ENCODE results near the gene CDKN1A. TPM values are rescaled to one million over a fixed set of nuclear protein-coding genes. Genes with fewer than 3 reads are reported as not detected.

CDKN1A gene
- polyA plus RNA-seq, 3 donors, result 117 to 1,223 (median 144) TPM

GRCh38 chr6:36638579-36638978, 39.9 kb upstream of the CDKN1A start:
- Histone ChIP-seq H3K9ac (ENCODE audit: insufficient read depth, low read length, poor library complexity, severe bottlenecking) (no peak overlapping the region), H4K20me1 (ENCODE audit: insufficient read depth, low read length) (no peaks in the 10 kb centered on the region), H3K4me1 (ENCODE audit: control insufficient read depth in 1 of 2, insufficient read depth in 2 of 2, low read length in 2 of 2) (peaks cover 5% of the 10 kb centered on the region in 2 donors), H3K4me2 (replicated peaks; ENCODE audit: extremely low read depth, low read length, poor library complexity, severe bottlenecking) (no peak overlapping the region), H3K27me3 (ENCODE audit: control insufficient read depth in 2 of 2, insufficient read depth in 2 of 2, low read length in 2 of 2) (no peaks in the 10 kb centered on the region), H3K27ac (ENCODE audit: low read depth in 1 of 2, low read length in 2 of 2) (no peak overlapping the region), H3K4me3 (replicated peaks in 1 of 3; ENCODE audit: low read depth in 2 of 3, low read length in 3 of 3) (no peak overlapping the region), H2AFZ (ENCODE audit: insufficient read depth, low read depth, low read length, poor library complexity, severe bottlenecking) (no peak overlapping the region), H3K36me3 (replicated peaks in 1 of 2; ENCODE audit: control insufficient read depth in 1 of 2, insufficient read depth in 2 of 2, low read length in 2 of 2) (no peaks in the 10 kb centered on the region), H3K9me3 (replicated peaks in 1 of 2; ENCODE audit: control insufficient read depth in 1 of 2, insufficient read depth in 1 of 2, low read length in 2 of 2) (no peaks in the 10 kb centered on the region), H3K79me2 (ENCODE audit: insufficient read depth, low read length) (no peaks in the 10 kb centered on the region)
- no peak for TF ChIP-seq CTCF (IDR thresholded peaks at IDR 0.05)
- no peak overlapping the region for H3K27ac Mint-ChIP-seq
- intact Hi-C loops (cut with micrococcal nuclease), result no loop called here
- no peaks in the 10 kb centered on the region for H3K36me3 Mint-ChIP-seq
- peaks cover 7% of the 10 kb centered on the region for H3K4me1 Mint-ChIP-seq
- H3K4me3 Mint-ChIP-seq, result no peak overlapping the region
- no CpG with 5 or more reads among the region's 3 CpGs for WGBS (ENCODE audit: insufficient coverage)
- H3K9me3 Mint-ChIP-seq, result no peaks in the 10 kb centered on the region
- DNase-seq, result no peak
- H3K27me3 Mint-ChIP-seq (ENCODE audit: low read depth in 3 of 3), result peaks cover 0 to 3% (median 2%) of the 10 kb centered on the region in 3 donors

- no peak for TF ChIP-seq CTCF (IDR thresholded peaks at IDR 0.05)
- Histone ChIP-seq H3K4me2 (replicated peaks; ENCODE audit: extremely low read depth, low read length, poor library complexity, severe bottlenecking) (no peak overlapping the region), H3K9me3 (replicated peaks in 1 of 2; ENCODE audit: control insufficient read depth in 1 of 2, insufficient read depth in 1 of 2, low read length in 2 of 2) (no peaks in the 10 kb centered on the region), H3K36me3 (replicated peaks in 1 of 2; ENCODE audit: control insufficient read depth in 1 of 2, insufficient read depth in 2 of 2, low read length in 2 of 2) (no peaks in the 10 kb centered on the region), H2AFZ (ENCODE audit: insufficient read depth, low read depth, low read length, poor library complexity, severe bottlenecking) (no peak overlapping the region), H3K79me2 (ENCODE audit: insufficient read depth, low read length) (no peaks in the 10 kb centered on the region), H3K9ac (ENCODE audit: insufficient read depth, low read length, poor library complexity, severe bottlenecking) (no peak overlapping the region), H3K4me3 (replicated peaks in 1 of 3; ENCODE audit: low read depth in 2 of 3, low read length in 3 of 3) (no peak overlapping the region), H3K27ac (ENCODE audit: low read depth in 1 of 2, low read length in 2 of 2) (no peak overlapping the region), H4K20me1 (ENCODE audit: insufficient read depth, low read length) (no peaks in the 10 kb centered on the region), H3K27me3 (ENCODE audit: control insufficient read depth in 2 of 2, insufficient read depth in 2 of 2, low read length in 2 of 2) (no peaks in the 10 kb centered on the region), H3K4me1 (ENCODE audit: control insufficient read depth in 1 of 2, insufficient read depth in 2 of 2, low read length in 2 of 2) (peaks cover 12% of the 10 kb centered on the region in 2 donors)
- Mint-ChIP-seq H3K4me1 (peaks cover 14% of the 10 kb centered on the region), H3K9me3 (no peaks in the 10 kb centered on the region), H3K4me3 (no peak overlapping the region), H3K27me3 (ENCODE audit: low read depth in 3 of 3) (peaks cover 0 to 3% (median 2%) of the 10 kb centered on the region in 3 donors), H3K27ac (peak overlapping the region in 3 of 7 donors; percentile 30 to 61 (median 53)), H3K36me3 (no peaks in the 10 kb centered on the region)
- DNase-seq, result peak in 1 of 3 donors; percentile 14
- intact Hi-C loops (cut with micrococcal nuclease), result no loop called here
- WGBS (ENCODE audit: insufficient coverage), result 98% methylated on average over 6 of the region's 11 CpGs
Measured at GRCh38 chr6:36639171-36639808, 39.2 kb upstream of the CDKN1A start.

All from CD14-positive monocyte (primary cell).